ENCODE measurements around the gene SMAD2.

Gene SMAD2

GRCh38 chr18:47970664-47971531, 40.4 kb upstream of the SMAD2 start:
- ATAC-seq = no peak
- no peak for TF ChIP-seq TCF4 (CRISPR knock-in tag; IDR thresholded peaks at IDR 0.05; ENCODE audit: borderline replicate concordance)
- no peak for TF ChIP-seq BACH2 (CRISPR knock-in tag; IDR thresholded peaks at IDR 0.05; ENCODE audit: borderline replicate concordance)
- no peak for TF ChIP-seq ZNF565 (CRISPR knock-in tag; conservative IDR thresholded peaks at IDR 0.05; ENCODE audit: low read depth)
- TF ChIP-seq TSHZ2 (CRISPR knock-in tag; IDR thresholded peaks at IDR 0.05) = no peak
- no peak for TF ChIP-seq ESRRG (CRISPR knock-in tag; IDR thresholded peaks at IDR 0.05)
- TF ChIP-seq PATZ1 (CRISPR knock-in tag; IDR thresholded peaks at IDR 0.05; ENCODE audit: borderline replicate concordance) = no peak
- TF ChIP-seq GLIS3 (CRISPR knock-in tag; IDR thresholded peaks at IDR 0.05) = no peak
- no peak for TF ChIP-seq OSR1 (CRISPR knock-in tag; IDR thresholded peaks at IDR 0.05)
- no peak for TF ChIP-seq RARB (CRISPR knock-in tag; IDR thresholded peaks at IDR 0.05)
- no peak for TF ChIP-seq ZNF70 (CRISPR knock-in tag; IDR thresholded peaks at IDR 0.05)
- TF ChIP-seq ZFP30 (CRISPR knock-in tag; IDR thresholded peaks at IDR 0.05) = no peak
- TF ChIP-seq ZNF8 (CRISPR knock-in tag; IDR thresholded peaks at IDR 0.05) = no peak

DNA sequence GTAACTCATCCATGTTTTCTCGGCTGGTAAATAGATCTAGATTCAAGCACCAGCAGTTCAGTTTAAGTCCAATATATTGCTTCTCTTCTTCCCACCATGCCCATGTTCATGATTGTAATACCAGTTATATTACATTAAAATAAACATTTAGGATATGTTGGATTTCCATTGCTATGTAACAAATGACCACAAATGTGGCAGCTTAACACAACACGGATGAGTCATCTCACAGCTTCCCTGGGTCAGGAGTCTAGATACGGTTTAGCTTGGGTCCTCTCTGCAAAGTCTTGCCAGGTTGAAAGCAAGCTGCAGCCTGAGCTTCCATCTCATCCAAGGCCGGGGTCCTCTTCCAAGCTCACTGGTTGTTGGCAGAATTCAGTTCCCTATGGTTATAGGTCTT, 39.4 kb upstream of the SMAD2 start:
- ATAC-seq = no peak
- TF ChIP-seq TOX (CRISPR knock-in tag; IDR thresholded peaks at IDR 0.05; ENCODE audit: borderline replicate concordance) (no peak), ZNF70 (CRISPR knock-in tag; IDR thresholded peaks at IDR 0.05) (no peak), ZNF8 (CRISPR knock-in tag; IDR thresholded peaks at IDR 0.05) (no peak), RARB (CRISPR knock-in tag; IDR thresholded peaks at IDR 0.05) (no peak), POU6F1 (CRISPR knock-in tag; IDR thresholded peaks at IDR 0.05; ENCODE audit: borderline replicate concordance, low read depth) (no peak), ESRRG (CRISPR knock-in tag; IDR thresholded peaks at IDR 0.05) (no peak), SNAI2 (CRISPR knock-in tag; IDR thresholded peaks at IDR 0.05) (no peak), OSR1 (CRISPR knock-in tag; IDR thresholded peaks at IDR 0.05) (no peak), CSRNP3 (CRISPR knock-in tag; IDR thresholded peaks at IDR 0.05) (no peak)
- TF ChIP-seq, protein P1, sequence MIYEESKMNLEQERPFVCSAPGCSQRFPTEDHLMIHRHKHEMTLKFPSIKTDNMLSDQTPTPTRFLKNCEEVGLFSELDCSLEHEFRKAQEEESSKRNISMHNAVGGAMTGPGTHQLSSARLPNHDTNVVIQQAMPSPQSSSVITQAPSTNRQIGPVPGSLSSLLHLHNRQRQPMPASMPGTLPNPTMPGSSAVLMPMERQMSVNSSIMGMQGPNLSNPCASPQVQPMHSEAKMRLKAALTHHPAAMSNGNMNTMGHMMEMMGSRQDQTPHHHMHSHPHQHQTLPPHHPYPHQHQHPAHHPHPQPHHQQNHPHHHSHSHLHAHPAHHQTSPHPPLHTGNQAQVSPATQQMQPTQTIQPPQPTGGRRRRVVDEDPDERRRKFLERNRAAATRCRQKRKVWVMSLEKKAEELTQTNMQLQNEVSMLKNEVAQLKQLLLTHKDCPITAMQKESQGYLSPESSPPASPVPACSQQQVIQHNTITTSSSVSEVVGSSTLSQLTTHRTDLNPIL (CRISPR knock-in tag; IDR thresholded peaks at IDR 0.05; ENCODE audit: low read depth) = no peak

DNA sequence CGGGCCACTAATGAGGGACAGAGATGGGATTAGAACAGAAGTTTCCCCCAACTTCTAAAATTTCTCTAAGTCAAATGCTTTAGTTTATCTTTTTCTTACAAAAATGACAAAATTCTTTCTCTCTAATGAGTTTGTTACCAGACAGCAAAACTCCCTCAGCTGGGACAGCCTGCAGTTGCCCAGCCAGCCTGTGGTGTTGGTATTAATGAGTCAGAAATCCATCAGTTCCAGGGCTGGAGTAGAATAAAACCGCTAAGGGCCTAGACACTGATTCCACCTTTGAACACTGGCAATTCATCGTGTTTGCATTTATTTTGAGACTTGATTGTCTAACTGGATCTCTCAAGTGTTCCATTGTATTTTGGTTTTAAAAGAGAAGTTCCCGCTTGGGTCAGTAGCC, 38.3 kb upstream of the SMAD2 start:
- ATAC-seq = no peak
- TF ChIP-seq PATZ1 (CRISPR knock-in tag; IDR thresholded peaks at IDR 0.05; ENCODE audit: borderline replicate concordance) (no peak), BACH2 (CRISPR knock-in tag; IDR thresholded peaks at IDR 0.05; ENCODE audit: borderline replicate concordance) (no peak), ESRRG (CRISPR knock-in tag; IDR thresholded peaks at IDR 0.05) (no peak), ZNF8 (CRISPR knock-in tag; IDR thresholded peaks at IDR 0.05) (no peak), ARNTL (CRISPR knock-in tag; IDR thresholded peaks at IDR 0.05; ENCODE audit: borderline replicate concordance, low read depth) (no peak), RARB (CRISPR knock-in tag; IDR thresholded peaks at IDR 0.05) (no peak), SNAI2 (CRISPR knock-in tag; IDR thresholded peaks at IDR 0.05) (no peak), ZC3H10 (CRISPR knock-in tag; IDR thresholded peaks at IDR 0.05) (no peak), PPARA (CRISPR knock-in tag; IDR thresholded peaks at IDR 0.05; ENCODE audit: borderline replicate concordance) (no peak), CSRNP3 (CRISPR knock-in tag; IDR thresholded peaks at IDR 0.05) (no peak)
- TF ChIP-seq, protein P1 (CRISPR knock-in tag; IDR thresholded peaks at IDR 0.05; ENCODE audit: low read depth) = no peak

Measured in SK-N-SH treated with all-trans-retinoic acid at 6 μM for 48 hours (cell line).